DMS 273 (cell line): Measurements from ENCODE around the gene SETMAR.
A peak's percentile ranks its signal among the peaks of the same experiment; 100 is the strongest.
"Not testable (repeated sequence)": the region's sequence is repeated elsewhere in the genome, so short reads cannot be mapped to it uniquely, and the experiment has no call there.

Source experiments
- DNase-seq: peaks from one replicate; lab custom pipeline; 2025; ENCODE audit not compliant: unreplicated experiment; lab: John Stamatoyannopoulos, UW

Gene SETMAR

DNA sequence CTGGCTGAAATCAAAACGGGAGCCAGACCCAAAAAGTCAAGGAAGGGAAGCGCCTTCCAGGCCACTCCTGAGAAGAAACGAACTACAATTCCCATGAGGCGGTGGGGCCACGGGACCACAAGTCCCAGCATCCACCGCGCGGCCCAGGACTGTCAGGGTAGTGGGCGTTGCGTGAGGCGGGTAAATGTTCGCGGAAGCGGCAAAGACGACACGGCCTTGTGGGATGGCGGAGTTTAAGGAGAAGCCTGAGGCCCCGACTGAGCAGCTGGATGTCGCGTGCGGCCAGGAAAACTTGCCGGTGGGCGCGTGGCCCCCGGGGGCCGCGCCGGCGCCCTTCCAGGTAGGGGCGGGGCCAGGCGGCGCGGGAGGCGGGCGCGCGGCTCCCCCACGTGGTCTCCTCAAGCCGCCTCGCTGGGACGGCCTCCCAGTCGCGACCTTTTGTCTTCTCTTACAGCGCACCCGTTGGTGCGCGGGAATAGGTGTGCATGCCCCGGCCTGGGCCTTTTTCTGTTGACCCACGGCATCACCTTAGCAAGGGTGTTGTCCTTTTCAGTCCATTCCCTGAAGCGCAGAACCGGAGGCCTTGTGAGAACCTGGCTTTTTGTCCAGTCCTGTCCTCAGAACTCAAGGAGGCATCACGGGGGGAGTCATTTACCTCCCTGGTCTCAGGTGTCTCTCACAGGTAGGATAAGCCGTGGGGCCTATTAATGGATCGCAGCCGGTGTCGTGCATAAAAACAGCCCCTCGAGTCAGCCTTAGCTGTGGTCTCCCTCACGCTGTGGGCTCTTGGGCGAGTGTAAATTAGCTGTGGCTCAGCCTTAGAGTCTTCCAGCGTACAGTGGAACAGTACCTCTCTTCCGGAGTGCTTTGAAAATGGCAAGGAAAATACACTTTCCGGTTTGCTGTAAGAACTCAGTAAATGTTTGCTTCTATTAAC, at the start of gene SETMAR:
TSS of gene SETMAR (plus strand) at position 183 of the 937 bp plus-strand sequence. CDS start at position 185, 2 bp downstream.
- peak; percentile 93 for DNase-seq

DNA sequence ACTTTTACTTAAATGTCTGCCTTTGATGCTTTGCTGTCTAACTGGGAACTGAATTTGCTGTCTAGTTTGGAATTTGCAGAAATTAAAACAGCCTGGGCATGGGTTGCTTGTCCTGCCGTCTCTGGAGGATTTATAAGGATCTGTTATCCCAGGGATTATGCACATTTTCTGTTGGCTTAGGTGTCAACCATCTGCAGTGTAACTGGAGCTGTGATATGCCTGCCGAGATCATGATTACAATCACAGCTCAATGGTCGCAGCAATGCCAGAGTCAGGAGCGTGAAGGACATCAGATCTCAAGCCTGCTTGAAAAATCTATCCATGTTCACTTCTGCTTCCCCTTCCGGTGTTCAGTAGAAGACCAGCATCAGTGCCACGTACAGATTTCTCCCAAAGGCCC, 41.8 kb upstream of the SETMAR start:
- peak; percentile 27 for DNase-seq

DNA sequence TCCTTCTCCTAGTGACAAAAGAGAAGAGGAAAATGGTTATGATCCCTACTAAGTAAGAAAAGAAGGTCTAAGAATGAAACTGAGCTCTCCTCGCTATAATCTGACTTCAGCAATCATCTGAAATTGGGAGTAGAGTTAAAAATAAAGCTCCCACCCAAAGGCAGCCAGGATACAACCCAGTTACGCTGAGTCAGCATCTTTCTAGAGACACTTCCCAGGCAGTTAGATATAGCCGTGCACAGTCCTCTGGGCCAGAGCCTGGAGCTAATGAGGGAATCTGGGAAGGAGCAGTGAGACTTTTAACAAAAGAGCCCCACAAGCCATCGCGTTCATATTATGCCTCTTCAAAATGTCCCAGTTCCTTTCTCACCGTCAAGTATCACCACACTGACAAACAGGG, 39.1 kb upstream of the SETMAR start:
- DNase-seq, result no peak

DNA sequence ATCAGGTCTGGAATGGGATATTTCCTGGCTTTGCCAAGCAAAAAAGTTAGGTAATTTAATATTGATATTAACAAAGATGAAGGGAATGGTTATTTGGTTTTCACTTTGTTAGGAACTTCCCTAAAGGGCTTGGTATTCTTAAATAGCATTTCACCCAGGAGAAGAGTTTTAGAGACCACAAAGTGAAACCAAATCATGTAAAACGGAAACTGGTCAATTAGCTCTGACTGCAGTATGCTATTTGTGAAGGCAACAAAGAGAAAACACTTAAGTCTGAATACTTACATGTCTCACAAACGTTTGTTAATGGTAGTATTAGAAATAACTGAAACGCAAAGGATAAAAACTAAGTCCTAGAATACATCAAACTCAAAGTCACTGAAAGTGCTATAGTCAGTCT, 32.4 kb upstream of the SETMAR start:
- DNase-seq, result no peak

DNA sequence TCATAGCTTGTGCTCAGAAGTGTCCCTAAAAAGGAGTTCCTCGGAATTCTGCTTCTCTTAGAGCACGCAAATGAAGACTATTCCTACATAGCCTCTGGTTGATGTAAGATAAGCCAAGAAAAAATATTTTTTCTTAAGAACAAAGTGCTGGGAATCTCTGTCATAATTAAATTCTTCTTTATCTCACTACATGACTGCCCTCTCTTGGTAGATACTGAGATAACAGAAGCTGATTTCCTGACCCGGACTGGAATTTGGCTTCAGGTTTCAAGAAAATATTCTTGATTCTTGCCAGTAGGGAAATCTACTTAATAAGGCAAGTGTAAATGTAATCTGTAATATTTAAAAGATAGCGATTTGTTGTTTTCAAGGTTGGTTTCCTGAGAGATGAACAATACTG, 31.3 kb upstream of the SETMAR start:
- peak; percentile 68 for DNase-seq

DNA sequence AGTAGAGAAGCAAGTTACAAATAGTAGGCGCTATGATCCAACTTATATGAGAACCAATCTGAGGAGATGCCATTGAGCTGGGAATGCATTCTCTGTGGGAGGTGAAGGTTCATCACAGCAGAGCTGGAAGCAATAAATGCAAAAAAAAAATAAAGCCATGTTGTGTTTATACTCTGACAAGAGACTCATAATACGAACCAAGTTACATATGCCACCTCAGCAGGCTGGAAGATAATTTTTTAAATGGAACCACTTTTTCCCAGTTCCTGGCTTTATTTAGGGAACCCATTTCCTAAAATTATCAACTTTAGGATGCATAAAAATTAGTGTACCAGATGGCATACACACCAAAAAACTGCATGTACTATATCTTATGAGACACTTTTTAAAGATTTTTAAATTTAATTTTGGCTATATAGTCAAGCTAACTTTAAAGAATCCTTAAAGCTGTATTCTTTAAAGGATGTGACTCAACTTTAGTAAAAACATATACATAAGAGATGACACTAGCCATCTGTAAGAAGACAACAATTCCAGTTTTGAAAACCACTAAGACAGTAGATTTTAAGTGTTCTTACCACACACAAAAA, 23.6 kb upstream of the SETMAR start:
- no peak for DNase-seq

DNA sequence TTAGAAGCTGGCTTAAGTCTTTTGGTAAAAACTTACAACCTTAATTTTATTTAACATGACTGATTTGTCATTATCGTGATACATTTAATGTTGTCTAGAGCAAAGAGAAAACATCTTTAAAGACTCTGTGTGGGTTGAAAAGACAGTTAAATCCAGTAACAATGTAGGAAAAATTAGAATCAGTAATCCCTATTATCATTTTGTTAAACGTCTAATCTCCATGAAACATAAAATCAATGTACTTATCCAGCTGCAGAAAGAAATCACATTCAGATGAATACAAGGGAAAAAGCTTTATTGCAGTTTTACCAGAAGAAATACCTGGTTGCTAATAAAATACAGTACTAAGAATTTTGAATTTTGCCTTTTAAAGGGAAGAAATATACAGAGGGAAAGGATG, 21.2 kb upstream of the SETMAR start:
- DNase-seq, result no peak

DNA sequence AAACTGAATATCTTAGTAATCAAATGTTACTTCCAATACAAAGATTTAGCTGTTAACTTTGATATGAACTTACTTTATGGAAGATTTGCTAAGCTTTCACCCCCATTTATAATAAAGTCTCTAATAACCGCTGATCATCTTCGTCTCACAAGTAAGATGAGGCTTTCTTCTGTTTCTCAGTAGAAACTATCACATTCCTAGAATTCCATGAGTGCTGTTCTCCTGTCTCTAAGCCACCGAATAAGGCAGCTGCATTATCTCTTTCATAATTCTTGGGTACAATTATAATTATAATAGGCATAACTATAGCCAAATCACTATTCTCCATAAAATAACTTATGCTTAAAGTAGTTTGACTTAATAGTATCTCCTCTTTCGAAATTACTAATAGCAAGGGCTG, 18.3 kb upstream of the SETMAR start:
- DNase-seq, result no peak

DNA sequence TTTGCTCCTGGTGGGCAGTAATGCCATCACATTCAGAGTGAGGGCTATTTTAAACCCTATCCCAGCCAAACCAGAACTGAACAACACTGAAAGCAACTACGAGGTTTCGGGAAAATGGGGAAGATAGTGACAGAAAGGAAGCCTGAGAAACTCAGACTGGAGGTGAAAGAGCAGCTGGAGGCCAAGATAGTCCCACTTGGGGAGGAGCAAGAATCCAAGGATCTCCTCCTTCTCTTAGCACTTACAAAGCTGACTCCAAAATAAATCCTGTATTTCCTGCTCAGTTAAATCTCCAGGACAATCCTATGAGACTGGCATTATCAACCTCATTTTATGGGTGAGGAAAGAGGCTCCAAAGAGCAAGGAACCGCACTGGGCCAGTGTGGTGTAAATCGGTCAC, 14.1 kb upstream of the SETMAR start:
- no peak for DNase-seq

DNA sequence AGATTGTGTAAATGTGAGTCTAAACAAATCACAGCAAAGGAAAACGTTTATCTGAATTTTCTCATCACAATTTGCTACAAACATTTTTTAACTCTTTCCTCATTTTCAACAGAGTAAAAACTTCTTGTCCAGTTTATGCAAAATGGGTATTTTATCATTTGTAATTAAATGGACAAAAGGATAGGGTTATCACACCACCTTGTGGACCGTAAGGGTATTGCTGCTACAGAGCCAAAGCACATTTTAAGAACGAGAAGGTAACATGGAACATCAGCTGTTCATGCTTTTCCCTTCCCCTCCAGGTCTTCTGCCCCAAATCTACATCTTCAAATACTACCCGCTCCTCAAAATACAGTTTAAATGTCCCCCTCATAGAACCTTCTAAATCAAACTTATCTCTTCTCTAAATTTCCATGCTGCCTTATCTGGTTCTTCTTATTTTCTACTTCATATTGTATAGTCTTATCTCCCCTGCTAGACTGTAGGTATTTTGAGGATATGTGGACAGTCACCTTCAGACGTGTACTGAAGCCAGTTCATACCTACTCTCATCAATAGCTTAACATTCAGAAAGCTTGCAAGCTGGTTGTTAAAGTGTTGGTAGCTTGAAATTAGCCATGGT, 12.8 kb upstream of the SETMAR start:
- DNase-seq, result peak; percentile 54

DNA sequence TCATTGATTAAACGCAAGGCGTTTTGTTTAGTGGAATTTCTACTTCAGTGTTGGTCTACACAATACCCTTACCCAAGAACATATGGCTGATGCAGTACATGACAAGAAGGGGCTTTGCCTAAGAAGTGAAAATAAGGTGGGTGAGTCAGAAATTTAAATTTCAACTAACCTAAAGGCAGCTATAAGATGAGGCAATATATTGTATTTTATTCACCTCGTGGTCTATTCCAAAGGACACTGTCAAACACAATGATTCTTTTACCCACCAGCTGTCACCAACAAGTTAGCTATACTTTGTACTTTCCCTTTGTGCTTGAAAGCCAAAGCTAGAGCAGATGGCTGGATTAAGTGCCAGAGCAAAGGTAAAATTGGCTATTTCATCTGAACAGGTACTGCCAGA, 10.9 kb upstream of the SETMAR start:
- DNase-seq, result peak; percentile 18

DNA sequence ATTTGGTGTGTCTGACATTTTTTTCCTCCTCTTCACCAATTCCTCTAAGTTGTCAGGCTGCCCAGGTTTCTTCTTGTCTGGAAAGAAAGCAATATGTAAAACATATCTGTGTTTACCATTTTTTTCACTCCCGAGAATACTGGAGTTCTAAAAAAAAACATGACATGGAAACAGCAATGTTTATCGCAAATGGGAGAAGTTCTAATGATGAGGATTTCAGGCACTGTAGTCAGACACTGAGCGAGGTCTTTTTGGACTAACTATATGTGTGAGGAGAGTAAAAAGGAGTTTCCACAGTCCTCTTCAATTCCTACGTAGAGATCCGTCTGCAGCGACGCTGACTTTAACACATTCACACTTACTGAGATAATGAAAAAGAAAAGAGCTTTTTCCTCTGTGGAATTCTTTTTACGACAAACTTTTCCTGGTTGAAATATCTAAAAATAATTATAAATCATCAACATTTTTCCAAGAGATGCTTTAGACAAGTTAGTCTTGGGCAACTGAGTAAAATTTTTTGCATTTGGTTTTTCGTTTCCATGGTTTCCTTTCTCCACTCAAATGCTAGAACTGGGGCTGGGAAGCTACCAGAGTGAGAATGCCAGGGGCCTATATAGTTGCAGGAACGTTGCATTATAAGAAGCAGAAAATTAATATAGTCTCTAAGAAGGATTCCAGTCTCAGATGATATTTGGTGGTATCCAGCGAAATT, 8.4 kb upstream of the SETMAR start:
- DNase-seq, result no peak

DNA sequence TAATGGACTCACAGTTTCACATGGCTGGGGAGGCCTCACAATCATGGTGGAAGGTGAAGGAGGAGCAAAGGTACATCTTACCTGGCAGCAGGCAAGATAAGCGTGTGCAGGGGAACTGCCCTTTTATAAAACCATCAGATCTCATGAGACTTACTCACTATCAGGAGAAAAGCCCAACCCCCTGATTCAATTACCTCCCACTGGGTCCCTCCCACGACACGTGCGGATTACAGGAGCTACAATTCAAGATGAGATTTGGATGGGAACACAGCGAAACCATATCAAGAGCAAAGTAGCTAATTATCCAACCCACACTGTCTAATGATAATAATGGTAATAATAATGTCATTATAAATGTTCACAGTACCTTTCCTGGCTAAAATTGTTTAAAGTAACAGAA, 6.7 kb upstream of the SETMAR start:
- not testable (repeated sequence) for DNase-seq

DNA sequence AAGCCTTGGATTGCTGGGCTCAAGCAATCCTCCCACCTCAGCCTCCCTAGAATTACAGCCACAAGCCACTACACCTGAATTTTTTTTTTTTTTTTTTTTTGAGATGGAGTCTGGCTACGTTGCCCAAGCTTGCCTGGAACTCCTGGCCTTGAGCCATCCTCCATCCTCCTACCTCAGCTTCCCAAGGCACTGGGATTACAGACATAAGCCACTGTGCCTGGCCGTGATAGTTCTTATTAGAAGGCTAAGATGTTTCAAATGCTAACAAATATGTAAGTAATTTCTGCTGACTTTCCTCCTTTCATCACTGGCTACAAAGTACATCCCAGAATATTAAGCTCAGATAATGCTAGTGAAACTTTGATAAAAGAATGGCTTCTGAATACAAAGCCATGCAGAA, 5.7 kb upstream of the SETMAR start:
- no peak for DNase-seq

DNA sequence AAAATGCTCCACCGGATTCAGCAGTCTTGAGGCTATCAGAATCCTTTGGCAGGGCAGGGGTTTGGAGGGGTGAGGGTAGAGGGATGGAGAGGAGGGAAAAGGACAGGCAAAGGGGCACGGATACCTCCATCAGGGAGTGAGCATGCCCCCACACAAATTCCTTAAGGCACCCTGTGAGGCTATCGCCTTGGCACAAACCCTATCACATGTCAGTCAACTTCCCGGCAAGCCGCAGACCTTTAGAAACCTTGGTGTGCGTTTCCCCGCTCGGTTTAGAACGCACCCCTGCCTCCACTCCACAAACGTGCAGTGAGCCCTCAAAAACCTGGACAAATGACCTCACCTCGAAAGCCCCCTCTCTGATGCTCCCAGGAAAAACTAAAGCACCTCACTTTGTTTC, 422 bp upstream of the SETMAR start:
- no peak for DNase-seq

DNA sequence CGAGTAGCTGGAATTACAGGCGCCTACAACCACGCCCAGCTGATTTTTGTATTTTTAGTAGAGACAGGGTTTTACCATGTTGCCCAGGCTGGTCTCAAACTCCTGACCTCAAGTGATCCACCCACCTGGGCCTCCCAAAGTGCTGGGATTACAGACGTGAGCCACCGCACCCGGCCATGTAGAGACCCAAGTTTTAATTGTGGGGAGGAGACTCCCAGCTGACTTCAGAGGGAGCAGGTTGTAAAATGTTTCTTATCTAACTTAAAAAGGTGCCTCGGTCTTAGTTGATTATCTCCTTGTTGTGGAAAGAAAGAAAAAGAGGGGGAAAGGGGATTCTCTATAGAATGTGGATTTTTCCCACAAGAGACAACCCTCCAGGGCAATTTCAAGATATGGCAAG, 2.0 kb downstream of the SETMAR start:
- not testable (repeated sequence) for DNase-seq

DNA sequence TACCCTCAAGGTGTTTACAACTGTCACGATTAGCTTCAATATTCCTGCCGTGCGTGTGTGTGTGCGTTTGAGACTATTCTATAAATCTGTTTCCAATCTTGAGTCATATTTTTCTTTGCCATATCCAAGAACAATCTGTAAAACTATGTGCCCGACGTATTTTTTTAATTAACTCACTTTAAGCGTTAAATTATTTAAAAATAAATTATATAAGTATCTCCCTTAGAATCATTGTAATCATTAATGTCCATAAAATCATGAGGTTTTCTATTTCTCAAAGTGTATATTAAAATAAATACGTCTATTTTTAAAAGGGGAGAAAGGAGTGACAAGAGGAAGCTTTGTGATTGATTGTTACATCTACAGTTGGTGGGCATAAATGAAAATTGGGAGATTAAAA, 2.9 kb downstream of the SETMAR start:
- no peak for DNase-seq

DNA sequence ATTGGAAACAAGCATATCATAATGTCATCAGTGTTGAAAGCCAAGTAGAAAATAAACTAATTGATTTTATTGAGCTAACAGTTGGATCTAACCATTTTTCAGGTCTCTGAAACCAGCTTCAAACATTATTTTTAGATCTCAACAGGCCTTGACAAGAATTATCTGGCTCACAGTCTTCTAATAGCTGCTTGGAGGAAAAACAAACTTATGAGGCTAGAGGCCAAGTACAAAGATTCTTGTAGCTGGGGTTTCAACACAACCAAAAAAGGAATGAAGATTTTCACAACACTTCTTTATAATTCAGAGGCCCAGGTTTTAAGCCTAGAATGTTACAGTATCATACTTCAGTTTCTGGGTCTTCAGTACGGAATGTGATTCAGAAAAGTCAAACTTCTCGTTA, 3.7 kb downstream of the SETMAR start:
- DNase-seq, result no peak

DNA sequence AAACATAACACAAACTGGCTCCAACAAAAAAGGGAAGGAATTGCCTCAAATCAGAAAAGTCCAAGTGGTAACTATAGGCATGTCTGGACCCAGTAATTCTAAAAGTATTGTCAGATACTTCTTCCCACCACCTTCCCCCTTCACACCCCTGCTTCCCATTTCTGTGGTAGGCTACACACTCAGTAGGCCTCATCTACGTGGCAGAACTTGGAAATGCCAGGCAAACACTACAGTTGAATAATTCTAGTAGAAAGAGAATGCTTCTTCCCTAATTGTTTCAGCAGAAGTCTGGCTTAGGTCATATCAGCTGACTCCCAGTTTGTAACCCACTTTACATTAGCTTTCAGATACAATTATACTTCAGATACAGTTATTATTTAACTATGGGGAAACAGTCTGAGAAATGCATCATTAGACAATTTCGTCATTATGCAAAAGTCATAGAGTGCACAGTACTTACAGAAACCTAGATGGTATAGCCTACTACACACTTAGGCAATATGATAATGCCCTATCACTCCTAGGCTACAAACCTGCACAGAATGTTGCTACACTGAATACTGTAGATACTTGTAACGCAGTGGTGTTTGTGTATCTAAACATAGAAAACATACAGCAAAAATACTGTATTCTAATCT, 6.4 kb downstream of the SETMAR start:
- no peak for DNase-seq

DNA sequence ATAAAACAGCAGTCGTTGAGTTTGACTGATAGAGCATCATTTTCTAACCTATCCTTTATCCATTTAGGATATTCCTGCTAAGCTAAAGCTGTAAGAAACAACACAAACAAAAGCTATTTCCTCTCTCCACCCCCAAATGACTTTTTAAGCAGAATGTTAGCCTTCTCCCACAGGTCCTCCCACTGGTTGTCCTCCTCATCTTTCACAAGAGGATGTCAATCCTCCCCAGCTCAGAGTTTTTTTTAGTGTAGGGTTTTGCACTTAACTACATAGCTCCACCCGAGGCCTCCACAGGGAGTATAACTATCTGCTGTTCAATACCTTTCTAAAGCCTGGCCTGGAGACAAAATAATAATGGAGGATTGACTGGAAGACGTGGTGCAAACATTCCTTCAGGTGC, 7.8 kb downstream of the SETMAR start:
- no peak for DNase-seq

DNA sequence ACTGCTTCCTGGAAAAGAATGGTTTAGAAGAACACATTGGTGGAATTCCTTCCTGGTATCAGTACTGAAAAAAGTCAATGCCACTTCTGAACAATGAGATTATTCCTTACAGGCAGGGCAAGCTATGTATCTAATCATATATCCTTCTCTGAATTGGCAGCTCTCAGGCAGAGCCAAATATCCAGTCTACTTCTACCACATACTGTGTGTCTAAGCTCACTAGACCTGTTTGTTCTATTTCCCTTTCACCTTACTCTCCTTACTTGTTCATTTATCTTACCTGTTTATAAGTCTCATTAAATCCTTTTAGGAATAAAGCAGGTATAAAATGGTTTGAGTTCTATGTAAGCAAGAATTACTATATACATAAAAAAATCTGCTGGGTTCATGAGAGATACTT, 8.3 kb downstream of the SETMAR start:
- DNase-seq, result no peak
